Motor neuron (in vitro differentiated cells): ENCODE measurements around the gene VPS33B. TPM values are rescaled to one million over a fixed set of nuclear protein-coding genes. Genes with fewer than 3 reads are reported as not detected.
A peak's percentile ranks its signal among the peaks of the same experiment; 100 is the strongest.
"Not testable (repeated sequence)": the region's sequence is repeated elsewhere in the genome, so short reads cannot be mapped to it uniquely, and the experiment has no call there.

Experiments
- ATAC-seq, 8 experiments: fragments of 200-7000 bp; cut with Tn5 transposase; replicated peaks in 6 of 8; 2 replicates each; pipeline ENCODE4 v1.8.0; 2021; ENCODE audit warnings: mild to moderate bottlenecking in 8 of 8, moderate library complexity in 8 of 8
- H3K27ac ChIP-seq, 2 donors: fragments of 250-450 bp; sonication (Bioruptor Pico); 2 replicates each; pipeline ENCODE4 v1.9.0; 2021; ENCODE audit warnings: antibody characterized with exemption in 2 of 2, mild to moderate bottlenecking in 2 of 2, moderate library complexity in 1 of 2
- H3K4me1 ChIP-seq, 2 donors: fragments of 250-450 bp; sonication (Bioruptor Pico); replicated peaks in 1 of 2; 2 replicates each; pipeline ENCODE4 v1.6.1; 2021; ENCODE audit warnings: antibody characterized with exemption in 2 of 2, mild to moderate bottlenecking in 2 of 2, moderate library complexity in 1 of 2
- H3K4me3 ChIP-seq, 5 donors: fragments of 250-450 bp; sonication (Bioruptor Pico); 2 replicates each; pipeline ENCODE4 v1.9.0; 2021; ENCODE audit warnings: antibody characterized with exemption in 5 of 5, mild to moderate bottlenecking in 5 of 5, moderate library complexity in 4 of 5
- WGBS, 10 experiments: fragments of 450-650 bp; shearing (Covaris generic); methylation state at CpG; one replicate each; pipeline ENCODE4 v1.0.0; 2022; 5-methylcytosine and 5-hydroxymethylcytosine counted together
- in situ Hi-C, 9 experiments: fragments of 400-800 bp; cut with MboI; loops; one replicate each; pipeline ENCODE4 v1.15.0; 2021; ENCODE audit warnings: low sequenced_read_pairs in 9 of 9, low pct_unique_long_range_greater_than_20kb in 2 of 9; ENCODE audit not compliant: unreplicated experiment in 9 of 9
- total RNA-seq, 8 experiments: library from RNA; unstranded; fragments of 300-600 nt; gene quantifications; 2 replicates each; pipeline versions ENCODE4 v1.2.3 to v1.2.4, GENCODE V29; 2022

The VPS33B gene
- total RNA-seq, 8 experiments from 2014 or later, result 12.1 to 23.9 (median 17.5) TPM

DNA sequence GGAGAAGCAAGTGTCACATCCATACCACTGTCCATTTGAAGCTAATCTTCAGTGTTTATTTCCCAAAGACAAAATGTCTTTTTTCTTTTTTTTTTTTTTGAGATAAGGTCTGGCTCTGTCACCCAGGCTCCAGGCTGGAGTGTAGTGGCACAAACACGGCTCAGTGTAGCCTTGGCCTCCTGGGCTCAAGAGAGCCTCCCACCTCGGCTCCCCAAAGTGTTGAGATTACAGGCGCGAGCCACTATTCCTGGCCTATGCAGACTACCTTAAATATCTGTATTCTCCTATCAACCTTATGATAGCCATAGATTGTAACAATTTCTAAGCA, 27.7 kb upstream of the VPS33B start:
- Histone ChIP-seq H3K4me3 (no peak overlapping the region), H3K4me1 (no peaks in the 10 kb centered on the region), H3K27ac (no peak overlapping the region)
- peak; percentile 26 to 52 (median 33) for ATAC-seq
- in situ Hi-C loops, result loop anchor here in 8 of 9 experiments (10.0 to 25.0 kb wide), 5 partner anchors 175 to 225 kb away; no protein-coding TSS in a partner anchor
- WGBS, 10 experiments, result 60 to 77% (median 63%) methylated on average over 2 to 4 of the region's 4 CpGs; no CpG with 5 or more reads in 6 of the 10 experiments

DNA sequence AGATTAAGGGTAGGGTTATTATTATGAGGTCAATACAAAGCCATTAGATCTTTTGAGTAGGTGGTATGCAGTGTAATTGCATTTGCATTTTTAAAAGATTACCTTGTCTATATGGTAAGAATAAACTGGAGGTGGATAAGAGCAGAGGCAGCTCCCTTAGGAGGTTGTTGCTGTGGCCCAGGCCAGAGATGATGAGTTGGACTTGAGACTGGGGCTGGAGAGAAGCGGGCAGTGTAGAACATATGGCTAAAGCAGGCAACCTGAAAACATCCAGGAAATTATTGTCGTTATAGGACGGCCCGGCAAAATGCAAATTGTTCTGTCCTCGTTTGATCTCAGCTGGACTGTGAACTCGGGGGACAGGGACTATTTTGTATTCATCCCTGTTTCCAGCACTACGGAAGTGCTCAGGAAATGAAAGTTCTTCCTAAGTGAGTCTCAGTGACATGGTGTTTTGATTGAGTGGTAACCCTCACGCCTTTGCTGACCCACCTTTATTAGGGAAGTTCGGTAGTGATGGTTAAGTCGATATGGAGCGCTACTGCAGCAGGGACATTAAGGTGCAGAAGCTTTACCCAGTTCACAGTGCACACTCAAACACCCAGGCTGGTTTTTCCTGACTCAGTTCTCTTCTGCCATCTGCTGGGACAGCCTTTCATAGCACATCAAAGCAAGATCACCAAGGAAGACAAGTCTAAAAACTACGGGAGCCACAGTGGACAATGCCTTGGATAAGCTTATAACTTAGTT, 27.2 kb upstream of the VPS33B start:
- in situ Hi-C loops, result loop anchor here (10.0 to 25.0 kb wide), 6 partner anchors 95 to 225 kb away; partner anchors contain the start of gene RCCD1 (in 1 of the 9)
- H3K4me3 ChIP-seq, result no peak overlapping the region
- no peaks in the 10 kb centered on the region for H3K4me1 ChIP-seq
- WGBS, 10 experiments, result 0 to 100% (median 20%) methylated on average over 1 to 7 of the region's 12 CpGs; no CpG with 5 or more reads in 1 of the 10 experiments
- H3K27ac ChIP-seq, result no peak overlapping the region
- ATAC-seq, result peak; percentile 78 to 98 (median 88)

DNA sequence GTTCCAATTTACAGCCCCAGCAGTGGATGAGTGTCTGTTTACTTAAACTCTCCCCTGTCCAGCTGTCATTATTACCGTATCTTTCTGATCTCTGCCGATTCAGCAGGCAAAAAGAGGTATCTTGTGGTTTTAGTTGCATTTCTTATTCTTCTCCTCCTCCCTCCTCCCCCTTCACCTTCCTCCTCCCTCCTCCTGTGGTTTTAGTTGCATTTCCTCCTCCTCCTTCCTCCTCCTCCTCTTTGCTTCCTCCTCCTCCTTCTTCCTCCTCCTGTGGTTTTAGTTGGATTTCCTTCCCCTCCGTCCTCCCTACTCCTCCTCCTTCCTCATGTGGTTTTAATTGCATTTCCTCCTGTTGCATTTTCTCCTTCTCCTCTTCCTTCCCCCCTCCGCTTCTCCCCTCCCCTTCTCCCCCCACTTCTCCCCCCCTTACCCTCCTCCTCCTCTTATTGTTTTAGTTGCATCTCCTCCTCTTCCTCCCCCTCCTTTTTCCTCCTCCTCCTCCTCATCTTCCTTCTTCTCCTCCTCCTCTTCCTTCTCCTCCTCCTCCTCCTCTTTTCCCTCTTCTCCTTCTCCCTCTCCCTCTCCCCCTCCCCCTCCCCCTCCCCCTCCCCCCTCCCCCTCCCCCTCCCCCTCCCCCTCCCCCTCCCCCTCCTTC, 25.3 kb upstream of the VPS33B start:
- H3K4me3 ChIP-seq, result no peak overlapping the region
- no peak overlapping the region for H3K27ac ChIP-seq
- peak in 2 of 8 experiments; percentile 13 to 26 for ATAC-seq
- WGBS, 10 experiments, result 0 to 67% (median 17%) methylated on average over 1 to 2 of the region's 4 CpGs; no CpG with 5 or more reads in 5 of the 10 experiments
- in situ Hi-C loops, result loop anchor here in 1 of 9 experiments (10.0 kb wide), 1 partner anchor 93 kb away; the partner anchor contains the start of gene RCCD1
- H3K4me1 ChIP-seq, result no peaks in the 10 kb centered on the region

DNA sequence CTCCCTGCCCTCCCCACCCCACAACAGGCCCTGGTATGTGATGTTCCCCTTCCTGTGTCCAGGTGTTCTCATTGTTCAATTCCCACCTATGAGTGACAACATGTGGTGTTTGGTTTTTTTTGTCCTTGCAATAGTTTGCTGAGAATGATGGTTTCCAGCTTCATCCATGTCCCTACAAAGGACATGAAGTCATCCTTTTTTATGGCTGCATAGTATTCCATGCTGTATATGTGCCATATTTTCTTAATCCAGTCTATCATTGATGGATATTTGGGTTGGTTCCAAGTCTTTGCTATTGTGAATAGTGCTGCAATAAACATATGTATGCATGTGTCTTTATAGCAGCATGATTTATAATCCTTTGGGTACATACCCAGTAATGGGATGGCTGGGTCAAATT, 23.7 kb upstream of the VPS33B start:
- in situ Hi-C loops, result loop anchor here in 1 of 9 experiments (10.0 kb wide), 1 partner anchor 91 kb away; the partner anchor contains the start of gene RCCD1
- not testable (repeated sequence) for H3K4me1 ChIP-seq, H3K27ac ChIP-seq, H3K4me3 ChIP-seq, ATAC-seq

DNA sequence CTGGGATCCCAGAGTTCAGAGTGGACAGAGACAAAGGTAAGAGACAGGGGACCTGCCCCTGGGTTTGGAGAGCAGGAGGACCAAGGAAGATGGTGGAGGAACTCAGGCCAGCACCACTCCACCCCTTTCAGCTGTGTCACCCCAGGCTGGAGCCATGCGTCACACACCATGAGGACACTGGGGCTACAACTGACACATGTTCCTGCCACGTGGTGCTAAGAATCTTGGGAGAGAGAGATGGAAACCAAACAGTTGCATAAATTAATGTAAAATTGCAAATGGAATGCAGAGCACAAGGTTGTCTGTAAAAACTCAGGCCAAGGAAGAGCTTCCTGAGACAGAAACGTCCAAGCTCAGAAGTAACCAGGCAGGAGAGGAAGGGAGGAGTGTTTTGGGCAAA, 22.7 kb upstream of the VPS33B start:
- peak in 2 of 8 experiments; percentile 49 to 54 for ATAC-seq
- in situ Hi-C loops, result loop anchor here in 1 of 9 experiments (10.0 kb wide), 1 partner anchor 90 kb away; the partner anchor contains the start of gene RCCD1
- no peak overlapping the region for H3K27ac ChIP-seq
- 0 to 76% (median 38%) methylated on average over 1 to 3 of the region's 3 CpGs; no CpG with 5 or more reads in 1 of the 10 experiments for WGBS, 10 experiments
- H3K4me1 ChIP-seq, result no peaks in the 10 kb centered on the region
- H3K4me3 ChIP-seq, result no peak overlapping the region

DNA sequence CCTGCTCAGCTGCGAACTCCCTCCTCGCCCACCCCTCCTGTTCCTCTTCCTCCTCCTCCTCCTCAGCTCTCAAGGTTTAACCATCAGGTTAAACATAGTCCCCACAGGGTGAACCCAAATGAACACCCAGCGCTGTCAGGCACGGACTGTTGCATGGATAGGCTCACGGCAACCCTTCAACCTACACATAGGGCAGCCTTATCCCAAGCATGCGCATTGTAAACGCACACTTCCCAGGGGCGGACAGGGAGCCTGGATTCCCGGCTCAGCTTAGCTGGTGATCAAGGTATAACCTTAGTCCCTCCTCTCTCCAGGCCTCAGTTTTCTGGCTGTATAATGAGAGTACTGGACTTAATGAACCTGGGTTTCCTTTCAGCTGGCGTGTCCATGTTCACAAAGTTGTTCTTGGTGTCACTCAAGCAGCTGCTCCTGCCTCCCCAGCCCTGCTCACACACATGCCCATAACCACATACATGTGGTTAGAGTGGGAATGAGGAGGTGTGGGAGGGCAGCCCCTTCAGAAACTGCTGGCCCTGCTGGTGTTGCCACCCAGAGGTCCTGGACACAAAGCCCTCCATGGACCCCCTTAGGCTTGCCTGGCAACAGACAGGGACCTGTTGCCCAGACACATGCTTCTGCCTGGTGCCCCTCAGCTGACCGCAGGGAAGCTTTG, 20.9 kb upstream of the VPS33B start:
- 28 to 100% (median 75%) methylated on average over 1 to 4 of the region's 11 CpGs; no CpG with 5 or more reads in 3 of the 10 experiments for WGBS, 10 experiments
- in situ Hi-C loops, result loop anchor here in 1 of 9 experiments (10.0 kb wide), 1 partner anchor 89 kb away; the partner anchor contains the start of gene RCCD1
- peak in 2 of 8 experiments; percentile 36 to 85 for ATAC-seq
- Histone ChIP-seq H3K4me3 (no peak overlapping the region), H3K4me1 (no peaks in the 10 kb centered on the region), H3K27ac (no peak overlapping the region)

DNA sequence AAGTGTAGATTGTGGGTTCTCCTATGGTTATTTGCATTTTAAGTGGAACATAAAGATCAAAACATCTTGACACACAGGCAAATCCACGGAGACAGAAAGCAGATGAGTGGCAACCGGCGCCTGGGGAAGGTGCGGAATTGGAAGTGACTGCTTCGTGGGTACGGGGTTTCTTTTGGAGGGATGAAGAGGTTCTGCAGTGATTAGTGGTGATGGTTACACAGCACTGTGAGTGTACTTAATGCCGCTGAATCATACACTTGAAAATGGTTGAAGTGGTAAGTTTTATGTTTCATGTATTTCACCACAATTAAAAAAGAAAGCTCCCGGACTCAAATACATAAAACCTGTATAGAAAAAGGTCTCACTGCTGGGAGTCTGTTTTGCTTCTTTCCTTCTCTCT, 18.5 kb upstream of the VPS33B start:
- WGBS, 10 experiments, result 50 to 100% (median 84%) methylated on average over 1 to 8 of the region's 8 CpGs; no CpG with 5 or more reads in 1 of the 10 experiments
- Histone ChIP-seq H3K27ac (no peak overlapping the region), H3K4me1 (no peaks in the 10 kb centered on the region), H3K4me3 (no peak overlapping the region)
- no peak for ATAC-seq
- in situ Hi-C loops, result loop anchor here in 1 of 9 experiments (10.0 kb wide), 1 partner anchor 86 kb away; the partner anchor contains the start of gene RCCD1

DNA sequence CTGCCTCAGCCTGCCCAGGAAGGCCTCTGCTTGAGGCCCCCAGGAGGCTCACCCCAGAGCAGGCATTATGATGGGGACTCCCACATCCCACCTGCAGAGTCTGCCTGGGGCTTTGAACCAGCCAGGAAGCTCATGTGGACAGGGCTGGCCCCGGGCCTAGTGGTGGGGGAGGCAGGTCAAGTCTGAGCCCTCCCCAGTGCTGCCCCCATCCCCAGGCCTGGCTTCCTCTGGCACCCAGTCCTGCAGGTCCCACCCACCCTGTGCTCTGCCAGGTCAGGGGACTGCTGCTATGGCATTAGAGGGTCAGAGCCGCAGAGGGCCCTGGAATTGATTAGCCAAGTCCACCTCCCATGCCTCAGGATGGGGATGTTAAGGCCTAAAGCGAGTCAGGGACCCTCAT, 17.6 kb upstream of the VPS33B start:
- H3K4me1 ChIP-seq, result no peaks in the 10 kb centered on the region
- ATAC-seq, result no peak
- WGBS, 10 experiments, result 48 to 100% (median 63%) methylated on average over 1 to 2 of the region's 3 CpGs; no CpG with 5 or more reads in 7 of the 10 experiments
- in situ Hi-C loops, result loop anchor here in 2 of 9 experiments (10.0 kb wide), 1 partner anchor 85 kb away; the partner anchor contains the start of gene RCCD1 (in 2 of the 2)
- H3K4me3 ChIP-seq, result no peak overlapping the region
- no peak overlapping the region for H3K27ac ChIP-seq

DNA sequence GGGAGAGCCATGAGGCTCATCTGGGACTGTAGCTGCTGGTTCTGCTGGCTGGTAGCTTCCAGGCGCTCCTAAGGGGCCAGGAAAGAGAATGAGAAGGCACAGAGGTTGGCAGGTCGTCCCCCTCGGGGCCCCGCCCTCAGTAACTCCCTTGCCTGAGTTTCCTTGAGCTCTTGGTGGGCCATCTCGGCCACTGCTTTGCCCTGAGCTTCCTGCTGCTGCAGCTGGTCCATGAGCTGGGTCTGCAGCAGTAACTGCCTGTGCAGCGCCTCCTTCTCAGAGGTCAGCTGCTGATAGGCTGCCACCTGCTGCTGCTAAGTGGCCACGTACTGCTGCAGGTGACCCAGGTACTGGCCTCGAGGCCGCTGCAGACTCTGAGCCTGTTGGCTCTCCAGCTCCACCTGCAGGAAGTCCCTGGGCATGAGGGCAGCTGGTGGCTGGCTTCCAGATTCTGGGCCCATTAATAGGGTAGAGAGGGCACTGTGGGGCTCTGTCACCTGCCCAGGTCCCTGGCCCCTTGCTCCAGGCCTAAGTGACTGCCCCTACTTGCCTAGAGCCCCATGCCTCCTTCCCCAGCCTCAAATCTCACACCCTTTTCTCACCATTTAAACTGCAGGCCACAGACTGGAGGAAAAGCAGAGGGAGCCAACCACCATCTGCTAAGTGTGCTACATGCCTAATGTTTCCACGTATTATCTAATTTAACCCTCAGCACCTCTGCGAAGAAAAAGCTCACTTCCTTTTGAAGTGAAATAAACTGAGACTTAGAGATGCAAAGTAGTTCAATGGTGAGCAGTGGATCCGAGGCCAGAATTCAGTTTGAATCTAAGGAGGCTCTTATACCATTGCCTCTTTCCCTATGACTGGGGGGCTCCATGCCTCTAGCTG, 10.8 kb upstream of the VPS33B start:
- in situ Hi-C loops, result loop anchor here in 1 of 9 experiments (10.0 kb wide), 1 partner anchor 78 kb away; the partner anchor contains the start of gene RCCD1
- no peak overlapping the region for H3K4me3 ChIP-seq
- no peak overlapping the region for H3K27ac ChIP-seq
- WGBS, 10 experiments, result 28 to 86% (median 66%) methylated on average over 1 to 5 of the region's 12 CpGs; no CpG with 5 or more reads in 2 of the 10 experiments
- H3K4me1 ChIP-seq, result no peaks in the 10 kb centered on the region
- peak in 2 of 8 experiments; percentile 29 to 80 for ATAC-seq

DNA sequence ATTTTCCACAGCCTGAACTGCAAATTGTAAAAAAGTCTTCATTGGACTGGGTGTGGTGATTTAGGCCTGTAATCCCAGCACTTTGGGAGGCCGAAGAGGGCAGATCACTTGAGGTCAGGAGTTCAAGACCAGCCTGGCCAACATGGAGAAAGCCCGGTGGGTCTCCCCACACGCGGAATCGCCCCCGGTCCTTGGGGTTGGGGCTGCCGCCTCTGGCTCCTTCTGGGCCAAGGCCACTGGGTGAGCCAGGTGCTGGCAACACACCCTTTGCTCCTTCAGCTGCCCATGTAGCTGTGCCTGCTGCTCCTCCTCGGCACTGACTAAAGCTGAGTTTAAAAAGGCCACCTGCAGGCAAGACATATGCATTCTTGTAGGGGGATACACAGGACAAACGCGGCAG, 9.4 kb upstream of the VPS33B start:
- Histone ChIP-seq H3K4me1 (no peaks in the 10 kb centered on the region), H3K4me3 (no peak overlapping the region), H3K27ac (no peak overlapping the region)
- in situ Hi-C loops, result loop anchor here in 1 of 9 experiments (10.0 kb wide), 1 partner anchor 77 kb away; the partner anchor contains the start of gene RCCD1
- WGBS, 10 experiments, result 56 to 90% (median 65%) methylated on average over 1 to 8 of the region's 10 CpGs; no CpG with 5 or more reads in 5 of the 10 experiments
- ATAC-seq, result no peak

DNA sequence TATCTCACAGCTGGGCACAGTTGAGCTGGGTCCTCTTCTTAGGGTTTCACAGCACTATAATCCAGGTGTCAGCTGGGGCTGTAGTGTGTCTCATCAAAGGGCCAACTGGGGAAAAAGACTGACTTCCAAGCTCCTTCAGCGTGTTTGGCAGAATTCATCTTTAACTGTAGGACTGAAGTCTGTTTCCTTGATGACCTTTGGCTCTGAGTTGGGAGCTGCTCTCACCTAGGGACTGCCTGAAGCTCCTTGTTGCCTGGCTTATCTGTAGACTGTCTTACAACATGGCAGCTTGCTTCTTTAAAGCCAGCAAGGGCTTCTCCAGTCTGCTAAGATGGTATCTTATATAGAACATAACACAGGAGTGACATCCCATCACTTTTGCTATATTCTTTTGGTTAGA, 5.3 kb upstream of the VPS33B start:
- WGBS, 10 experiments, result 25 to 80% (median 42%) methylated on average over 1 of the region's 1 CpG; no CpG with 5 or more reads in 6 of the 10 experiments
- peaks cover 3 to 4% of the 10 kb centered on the region in 2 donors for H3K4me1 ChIP-seq
- in situ Hi-C loops, result no loop called here
- no peak for ATAC-seq
- H3K4me3 ChIP-seq, result no peak overlapping the region
- H3K27ac ChIP-seq, result no peak overlapping the region

DNA sequence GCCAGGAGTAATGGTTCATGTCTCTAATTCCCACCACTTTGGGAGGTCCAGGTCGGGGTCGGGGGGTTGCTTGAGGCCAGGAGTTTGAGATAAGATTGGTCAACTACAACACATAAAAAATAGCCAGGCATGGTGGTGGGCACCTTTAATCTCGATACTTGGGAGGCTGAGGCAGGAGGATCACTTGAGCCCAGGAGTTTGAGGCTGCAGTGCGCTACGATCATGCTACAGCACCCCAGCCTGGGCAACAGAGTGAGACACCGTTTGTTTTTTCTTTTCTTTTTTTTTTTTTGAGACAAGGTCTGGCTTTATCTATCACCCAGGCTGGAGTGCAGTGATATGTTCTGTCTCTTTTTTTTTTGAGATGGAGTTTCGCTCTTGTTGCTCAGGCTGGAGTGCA, 1.3 kb upstream of the VPS33B start:
- no peak for ATAC-seq
- 72 to 100% (median 97%) methylated on average over 1 to 4 of the region's 7 CpGs; no CpG with 5 or more reads in 3 of the 10 experiments for WGBS, 10 experiments
- Histone ChIP-seq H3K27ac (no peak overlapping the region), H3K4me3 (no peak overlapping the region), H3K4me1 (peaks cover 13% of the 10 kb centered on the region in 2 donors)
- in situ Hi-C loops, result no loop called here
